M059J (cell line): Measurements from ENCODE around the gene POLD4. TPM values are rescaled to one million over a fixed set of nuclear protein-coding genes. Genes with fewer than 3 reads are reported as not detected.

Experiments used
- DNase-seq: peaks from one replicate; pipeline ENCODE4 v3.0.0-alpha.2; 2012; ENCODE audit warnings: low read depth
- total RNA-seq: library from RNA; depleted of rRNA; stranded (reverse); fragments of >200 nt; shearing (Covaris generic); gene quantifications from 2 replicates; pipeline ENCODE4 v1.2.3, GENCODE V29; 2014

The POLD4 gene
- total RNA-seq, 1 experiment from 2014 or later: 127 TPM

DNA sequence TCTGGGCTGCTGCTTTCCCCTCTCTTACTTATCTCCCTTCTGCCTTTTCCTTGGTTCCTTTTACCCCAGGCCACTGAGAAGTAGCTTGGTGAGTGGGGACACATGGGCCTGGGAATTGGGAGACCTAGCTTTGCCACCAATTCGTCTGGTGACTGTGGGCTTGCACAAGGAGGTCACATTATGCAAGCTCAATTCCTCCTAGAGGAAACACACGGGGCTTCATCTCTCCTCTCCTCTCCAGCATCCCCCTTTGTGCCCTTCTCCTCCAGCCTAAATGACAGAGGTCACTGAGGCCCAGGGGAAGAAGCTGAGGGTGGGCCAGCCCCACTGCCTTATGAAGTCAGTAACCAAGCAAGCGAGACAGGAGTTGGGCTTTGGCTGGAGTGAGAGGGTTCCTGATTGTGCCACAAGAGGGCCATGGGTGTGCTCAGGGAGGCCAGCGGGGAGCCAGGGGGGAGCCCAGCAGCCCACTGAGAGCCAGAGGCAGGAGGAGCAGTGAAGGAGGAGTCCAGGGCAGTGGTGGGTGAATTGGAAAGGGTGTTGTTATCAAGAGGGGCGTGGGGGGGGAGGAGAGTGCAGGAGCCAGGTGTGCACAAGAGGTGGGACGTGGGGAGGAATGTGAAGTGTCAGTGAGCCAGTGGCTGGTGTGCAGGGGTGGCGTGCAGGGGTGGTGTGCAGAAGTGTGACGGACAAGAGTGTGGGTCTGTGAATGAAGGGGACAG, 18.0 kb upstream of the POLD4 start:
- DNase-seq: peak; percentile 44

DNA sequence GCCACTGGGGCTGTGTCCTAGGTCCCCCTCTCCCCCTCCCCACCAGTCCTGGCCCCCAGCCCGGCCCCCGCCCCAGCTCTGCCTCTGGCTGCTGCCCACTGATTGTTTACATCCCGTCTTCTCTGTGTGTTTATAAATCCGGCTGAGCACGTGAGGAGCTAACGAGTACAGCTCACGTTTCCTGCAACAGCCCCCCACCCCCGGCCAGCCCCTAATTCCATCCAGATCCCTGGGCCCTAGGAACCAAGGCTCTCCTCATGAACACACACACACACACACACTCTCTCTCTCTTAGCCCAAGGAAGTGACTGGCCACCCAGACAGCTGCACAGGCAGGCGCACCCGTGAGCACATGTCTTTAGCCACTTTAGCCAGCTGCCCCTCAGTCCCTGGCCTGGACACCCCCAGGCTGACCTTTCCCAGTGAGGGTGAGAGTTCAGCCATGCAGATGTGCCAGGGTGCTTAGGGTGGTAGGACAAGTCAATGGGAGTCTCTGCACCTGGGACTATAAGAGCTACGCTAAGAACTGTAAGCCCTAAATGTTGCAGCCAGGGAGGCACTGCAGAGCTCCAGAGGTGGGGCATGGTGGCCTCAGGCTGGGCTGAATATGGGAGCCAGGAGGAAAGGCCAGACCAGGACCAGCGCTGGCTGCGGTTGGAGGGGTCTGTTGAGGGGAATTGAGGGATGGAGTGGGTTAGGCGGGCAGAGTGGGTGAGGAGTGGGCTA, 17.2 kb upstream of the POLD4 start:
- DNase-seq: no peak

DNA sequence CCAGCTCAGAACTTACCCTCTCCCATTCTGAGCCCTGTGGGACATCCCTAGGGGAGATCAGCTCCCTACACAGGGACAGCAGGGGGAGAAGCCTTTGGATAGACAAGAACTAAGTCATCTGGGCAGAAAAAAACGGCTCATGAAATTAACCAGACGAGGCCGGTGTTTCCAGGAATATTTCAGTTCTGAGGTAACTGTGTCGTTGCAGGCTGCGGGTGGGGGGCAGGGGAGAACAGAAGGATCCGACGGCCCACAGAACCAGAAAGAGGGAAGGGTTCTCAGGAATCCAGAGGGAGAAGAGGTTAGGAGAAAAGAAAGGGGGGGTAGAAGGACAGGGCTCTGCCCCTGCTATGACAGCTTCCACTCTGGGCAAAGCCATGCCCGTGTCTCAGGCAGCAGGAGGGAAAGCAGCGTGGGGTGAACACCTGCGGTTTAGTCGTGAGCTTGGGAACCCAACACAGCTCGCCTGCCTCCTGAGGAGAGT, 16.5 kb upstream of the POLD4 start:
- no peak for DNase-seq

DNA sequence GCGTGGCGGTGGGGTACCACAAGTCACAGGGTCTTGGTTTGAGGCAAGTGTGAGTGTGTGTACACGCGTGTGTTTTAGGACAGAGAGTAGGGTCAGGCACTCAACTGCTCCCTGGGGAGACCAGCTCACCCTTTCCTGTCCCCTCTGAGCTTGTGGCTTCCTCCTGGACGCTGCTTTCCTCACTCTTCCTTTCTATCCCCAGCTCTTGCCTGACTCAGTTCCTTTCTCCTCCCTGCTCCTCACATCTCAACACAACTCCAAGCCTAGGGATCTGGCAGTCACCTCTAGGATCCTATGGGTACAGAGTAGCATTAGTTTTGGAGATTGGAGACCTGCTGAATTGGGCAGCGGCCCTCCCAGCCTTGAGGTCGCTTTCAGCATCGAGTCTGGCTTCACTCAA, 15.9 kb upstream of the POLD4 start:
- DNase-seq: no peak

DNA sequence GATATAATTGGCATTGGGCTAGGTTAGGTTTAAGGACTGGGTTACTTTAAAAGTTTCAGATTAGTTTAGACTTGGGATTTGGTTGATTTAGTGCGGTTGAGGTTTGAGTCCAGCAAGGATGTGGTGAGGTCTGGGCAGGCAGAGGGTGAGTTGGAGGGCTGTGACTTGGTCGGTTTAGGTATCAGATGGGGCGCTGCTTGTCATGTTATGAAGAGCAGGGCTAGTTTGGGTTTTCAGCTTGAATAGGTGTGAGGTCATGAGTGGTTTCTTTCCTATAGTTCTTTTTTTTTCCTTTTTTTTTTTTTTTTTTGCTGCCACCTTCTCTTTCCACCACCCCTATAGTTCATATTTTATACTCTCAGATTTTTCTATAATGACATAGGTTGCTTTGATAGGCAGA, 15.3 kb upstream of the POLD4 start:
- DNase-seq: no peak

DNA sequence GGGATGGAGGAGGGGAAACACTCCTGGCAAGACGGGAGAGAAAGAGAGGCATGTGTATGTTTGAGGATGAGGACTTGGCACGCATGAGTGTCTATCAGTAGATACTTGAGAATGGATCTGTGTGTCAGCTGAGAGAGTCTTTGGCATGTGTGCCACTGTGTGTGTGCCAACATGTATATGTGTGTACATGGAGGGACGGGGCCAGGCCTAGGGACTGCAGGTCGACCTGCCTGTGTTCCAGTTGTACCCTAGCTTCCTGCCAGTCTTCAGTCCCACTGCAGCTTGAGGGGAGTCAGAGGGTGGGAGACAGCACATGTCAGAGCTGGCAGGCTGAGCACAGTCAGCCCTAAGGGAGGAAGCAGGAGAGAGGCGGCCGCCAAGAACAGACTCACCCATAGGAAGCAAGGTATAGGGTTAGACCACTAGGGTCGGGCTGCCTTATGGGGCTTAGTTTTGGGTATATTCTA, 14.4 kb upstream of the POLD4 start:
- no peak for DNase-seq

DNA sequence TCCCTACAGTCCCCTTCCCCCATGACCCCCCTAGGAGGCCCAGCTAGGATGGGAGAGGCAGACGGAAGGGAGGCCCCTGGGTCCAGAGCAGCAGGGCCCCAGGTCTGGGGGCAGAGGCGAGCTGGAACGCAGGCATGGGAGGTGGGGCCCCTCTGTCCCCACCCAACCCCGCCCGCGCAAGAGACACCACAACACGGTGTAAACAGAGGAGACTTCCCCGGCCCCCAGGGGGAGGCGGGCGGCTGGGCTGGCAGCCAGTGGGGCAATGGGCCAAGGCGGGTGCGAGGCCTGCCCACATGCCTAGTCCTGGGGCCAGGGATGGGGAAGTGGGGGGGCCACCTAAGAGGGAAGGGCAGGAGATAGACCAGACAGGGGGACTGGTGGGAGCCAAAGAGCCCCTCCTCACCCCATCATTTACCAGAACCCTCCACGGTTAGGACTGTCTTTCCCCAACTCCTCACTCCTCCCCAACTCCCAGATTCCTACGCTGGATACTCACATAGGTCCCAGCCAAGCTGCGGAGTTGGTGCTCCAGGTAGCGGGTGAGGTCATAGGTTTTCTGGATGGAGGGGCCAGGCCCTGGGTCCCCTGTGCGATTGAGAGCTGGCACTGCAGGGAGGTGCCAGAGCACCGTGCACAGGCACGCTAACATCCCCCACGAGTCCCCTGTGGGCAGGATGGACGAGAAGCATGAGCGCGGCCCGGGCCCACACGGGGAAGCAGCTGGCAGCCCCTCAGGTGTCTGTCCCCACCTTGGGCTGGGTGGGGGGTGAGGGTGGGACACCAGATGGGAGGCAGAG, 13.8 kb upstream of the POLD4 start:
- DNase-seq: no peak

DNA sequence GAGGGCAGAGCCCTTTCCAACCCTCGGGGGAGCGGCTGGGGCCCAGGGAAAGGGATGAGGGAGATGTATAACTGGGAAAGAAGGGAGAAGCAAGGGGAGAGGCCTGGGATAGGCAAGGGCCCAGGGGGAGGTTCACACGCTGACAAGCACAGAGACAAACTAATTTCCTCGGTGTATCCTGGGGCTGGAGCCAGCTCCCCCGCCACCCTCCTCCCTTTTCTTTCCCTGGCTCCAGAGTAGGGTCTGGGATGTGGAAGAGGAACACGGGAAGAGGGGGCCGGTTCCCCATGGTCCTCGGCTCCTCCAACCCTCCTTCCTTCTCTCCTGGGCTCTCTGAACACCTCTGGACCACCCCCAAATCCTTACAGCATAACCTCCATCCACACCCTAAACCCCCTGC, 13.2 kb upstream of the POLD4 start:
- DNase-seq: no peak

DNA sequence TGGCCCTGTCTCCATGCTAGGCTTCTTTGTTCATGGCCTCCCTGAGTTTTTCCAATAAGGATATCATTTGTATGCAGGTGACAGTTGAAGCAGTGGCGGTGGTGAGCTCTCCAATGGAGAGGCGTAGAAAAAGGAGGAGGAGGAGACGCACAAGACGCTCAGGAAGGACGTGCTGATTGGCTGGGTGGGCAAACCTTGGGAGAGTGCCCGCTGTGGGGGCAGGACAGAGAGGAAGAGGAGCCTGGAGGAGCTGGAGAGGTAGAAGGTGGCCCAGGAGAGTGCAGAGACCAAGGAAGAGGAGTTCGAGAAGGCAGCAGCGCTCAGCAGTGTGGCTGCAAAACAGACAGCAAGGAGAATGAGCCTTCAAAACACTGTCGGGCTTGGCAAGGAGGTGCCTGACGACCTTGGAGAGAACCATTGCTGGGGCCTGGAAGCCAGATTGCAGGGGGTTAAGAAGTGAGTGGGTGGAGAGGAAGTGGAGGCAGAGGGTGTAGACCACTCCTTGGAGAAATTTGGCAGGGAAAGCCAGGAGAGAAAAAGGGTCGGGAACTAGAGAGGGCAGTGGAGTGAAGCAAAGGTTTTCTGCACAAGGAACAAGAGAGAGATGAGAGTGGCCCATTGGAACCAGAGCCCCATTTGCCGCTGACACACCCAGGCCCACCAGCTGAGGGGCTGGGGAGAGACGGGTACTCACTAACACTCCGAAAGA, 12.5 kb upstream of the POLD4 start:
- DNase-seq: no peak

DNA sequence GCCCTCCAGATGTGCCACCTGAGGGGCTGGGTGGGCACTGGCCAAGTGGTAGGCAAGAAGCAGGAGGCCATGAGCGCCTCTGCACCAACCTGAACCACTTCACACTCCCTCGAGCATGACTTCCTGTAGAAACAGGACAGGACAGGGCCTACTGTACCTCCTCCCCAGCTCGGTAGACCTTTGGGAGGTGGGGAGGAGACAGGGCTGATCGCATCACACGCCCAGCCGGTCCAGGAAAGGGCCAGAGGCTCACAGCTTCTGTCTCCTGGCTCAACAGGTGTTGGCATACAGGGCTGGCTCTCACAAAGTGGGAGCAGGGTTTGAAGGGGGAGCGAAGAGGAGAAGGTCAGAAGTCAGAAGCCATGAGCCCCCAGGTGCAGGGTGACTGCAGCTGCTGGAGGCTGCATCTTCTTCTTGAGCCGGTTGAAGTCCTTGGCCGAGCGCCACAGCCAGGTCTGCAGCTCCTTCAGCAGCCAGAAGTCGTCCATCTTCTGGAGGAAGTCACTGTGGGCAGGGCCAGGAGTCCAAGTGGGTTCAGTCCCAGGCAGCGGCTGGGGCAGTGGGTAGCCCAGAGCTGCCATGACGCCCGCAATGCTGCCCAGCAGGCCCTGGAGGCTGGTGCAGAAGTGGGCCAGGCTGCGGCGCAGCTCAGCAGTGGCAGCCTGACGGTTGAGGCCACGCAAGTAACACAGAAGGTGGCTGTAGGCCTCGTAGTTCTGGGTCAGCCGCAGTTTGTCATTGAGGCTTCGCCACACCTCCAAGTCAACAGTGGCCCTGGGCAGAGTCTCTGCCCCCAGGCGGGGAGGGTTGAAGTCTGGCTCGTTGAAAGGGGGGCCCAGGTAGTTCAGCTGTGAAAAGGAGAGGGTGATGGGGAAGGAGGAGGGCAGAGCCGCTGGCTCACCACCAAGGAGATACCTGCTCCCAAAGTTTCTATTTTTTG, 11.7 kb upstream of the POLD4 start:
- no peak for DNase-seq

DNA sequence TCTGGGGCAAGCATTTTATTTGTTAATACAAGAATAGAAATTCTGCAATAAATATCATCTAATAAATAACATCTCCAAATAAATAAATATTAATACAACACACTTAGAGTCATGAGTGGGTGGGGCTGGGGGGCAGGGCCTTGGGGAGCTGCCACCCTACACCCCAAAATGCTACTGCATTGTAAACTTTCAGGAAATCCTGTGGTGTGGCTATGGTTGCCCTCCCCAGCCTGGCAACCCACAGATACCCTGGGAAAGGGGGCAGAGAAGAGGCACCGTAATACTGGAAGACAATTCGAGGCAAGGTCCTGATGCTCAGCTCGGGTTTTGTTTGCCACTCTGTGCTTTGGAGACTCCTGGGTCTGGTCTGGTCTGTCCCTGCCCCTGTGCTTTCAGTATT, 10.8 kb upstream of the POLD4 start:
- DNase-seq: no peak

DNA sequence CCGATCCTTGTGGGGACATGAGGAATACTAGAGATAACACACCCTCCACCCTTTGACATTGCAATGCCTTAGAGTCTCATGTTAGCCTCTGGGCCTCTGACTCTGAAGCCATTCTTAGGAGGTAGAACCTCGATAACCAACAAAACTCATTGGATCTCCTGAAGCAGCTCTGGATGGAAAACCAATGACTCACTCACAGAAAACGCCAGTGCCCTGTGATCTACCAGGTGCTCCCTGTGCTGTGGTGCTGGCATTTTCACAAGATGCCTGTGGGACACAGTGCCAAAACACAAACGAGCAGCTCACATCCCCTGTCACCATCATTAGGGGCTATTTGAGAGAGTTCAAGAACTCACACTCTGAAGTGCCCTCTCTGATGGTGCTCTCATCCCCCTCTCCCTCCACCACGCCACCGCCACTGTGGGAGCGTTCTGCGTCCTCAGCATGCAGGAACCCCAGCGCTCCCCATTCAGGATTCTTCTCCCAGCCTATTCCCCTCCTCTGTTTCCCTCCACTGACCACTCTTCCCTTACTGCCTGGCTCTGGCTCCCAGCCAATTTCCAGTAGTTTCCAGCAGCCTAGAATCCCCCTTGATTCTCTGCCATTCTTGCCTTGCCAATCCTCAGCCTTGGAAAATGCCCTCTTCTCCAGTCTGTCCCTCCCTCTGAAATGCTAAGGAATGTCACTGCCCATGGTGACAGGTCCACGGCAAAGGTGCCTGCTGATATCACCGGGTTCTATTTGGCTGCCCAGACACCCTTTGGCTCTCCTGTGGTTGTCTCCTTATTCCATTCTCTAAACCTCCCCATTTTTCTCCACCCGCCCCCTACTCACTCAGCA, 4.7 kb upstream of the POLD4 start:
- DNase-seq: peak; percentile 92

DNA sequence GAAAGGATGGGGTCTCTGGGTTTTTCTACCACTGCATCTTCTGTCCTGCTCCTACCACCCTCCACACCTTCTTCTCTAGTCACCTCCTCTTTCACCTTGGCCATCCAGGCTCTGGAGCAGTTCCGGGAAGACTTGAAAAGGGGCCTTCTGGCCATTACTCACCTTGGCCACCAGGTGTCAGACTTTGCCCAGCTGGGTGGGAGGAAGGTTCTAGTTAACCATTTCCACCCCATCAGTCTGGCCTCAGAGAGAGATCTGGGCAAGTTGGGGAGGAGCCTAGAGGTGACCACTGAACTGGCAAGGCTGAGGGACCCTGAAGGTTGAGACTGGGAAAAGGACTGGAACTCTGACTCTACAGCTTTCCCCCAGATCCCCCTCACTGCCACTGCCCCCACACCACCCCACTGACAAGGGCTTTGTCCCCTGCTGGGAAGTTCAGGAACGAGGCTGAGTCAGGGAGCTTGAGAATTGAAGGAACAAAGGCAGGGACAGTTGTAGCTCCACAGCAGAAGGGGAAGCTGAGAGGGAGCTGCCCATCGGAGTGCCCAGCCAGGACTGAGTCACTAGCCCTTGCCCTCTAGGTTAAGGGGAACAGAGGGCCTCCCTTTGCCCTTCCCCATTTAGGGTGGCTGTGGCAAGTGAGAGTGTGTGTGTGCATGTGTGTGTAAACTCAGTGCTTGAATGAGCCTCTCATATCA, 3.7 kb upstream of the POLD4 start:
- peak; percentile 82 for DNase-seq

DNA sequence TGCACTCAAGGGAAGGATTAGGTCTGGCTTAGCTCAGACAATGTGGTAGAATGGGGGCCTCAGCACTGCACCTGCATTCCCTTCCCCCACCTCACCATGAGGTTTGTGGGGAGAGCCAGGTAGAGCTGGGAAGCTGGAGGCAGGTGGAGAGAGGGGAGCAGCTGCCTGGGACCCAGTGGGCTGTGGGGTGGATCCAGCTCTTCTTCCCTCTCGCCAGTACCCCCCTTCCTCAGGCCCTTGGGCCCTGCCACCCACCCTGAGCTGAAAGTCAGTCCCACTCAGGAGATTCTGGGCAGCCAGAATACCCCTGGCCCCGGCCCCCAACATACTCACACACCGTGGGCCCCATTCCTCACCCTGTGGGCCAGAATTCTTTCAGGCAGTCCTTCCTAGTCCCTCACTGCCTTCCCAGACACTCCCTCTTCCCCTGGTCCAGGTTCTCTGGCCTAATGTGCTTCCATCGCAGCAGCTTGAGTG, 3.1 kb upstream of the POLD4 start:
- DNase-seq: no peak

DNA sequence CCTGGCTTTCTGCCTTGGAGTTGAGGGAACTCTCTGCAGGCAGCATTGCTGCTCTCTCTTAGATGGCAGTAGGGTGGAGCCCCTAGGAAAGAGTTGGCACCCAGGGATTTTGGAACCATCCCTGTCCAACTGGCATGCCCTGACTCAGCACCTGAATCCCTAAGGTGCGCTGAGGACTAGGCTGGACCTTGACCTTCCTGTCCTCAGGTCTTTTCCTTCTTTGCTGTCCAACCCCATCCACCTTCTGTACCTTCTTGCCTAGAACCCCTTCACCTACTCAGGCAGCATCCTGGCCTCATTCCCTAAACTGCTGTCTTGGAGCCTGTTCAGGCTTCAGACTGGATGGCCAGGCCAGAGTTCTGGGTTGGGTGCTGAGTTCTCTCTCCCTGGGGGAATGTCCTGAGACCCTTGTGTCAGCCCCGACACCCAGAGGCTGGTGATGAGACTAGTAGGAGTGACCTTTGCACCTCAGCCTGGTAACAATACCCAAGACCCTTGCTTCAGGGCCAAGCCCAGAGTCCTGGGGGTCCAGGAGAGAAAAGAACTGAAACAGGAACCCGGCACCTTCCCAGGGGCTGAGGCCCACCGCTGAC, 2.5 kb upstream of the POLD4 start:
- DNase-seq: no peak

DNA sequence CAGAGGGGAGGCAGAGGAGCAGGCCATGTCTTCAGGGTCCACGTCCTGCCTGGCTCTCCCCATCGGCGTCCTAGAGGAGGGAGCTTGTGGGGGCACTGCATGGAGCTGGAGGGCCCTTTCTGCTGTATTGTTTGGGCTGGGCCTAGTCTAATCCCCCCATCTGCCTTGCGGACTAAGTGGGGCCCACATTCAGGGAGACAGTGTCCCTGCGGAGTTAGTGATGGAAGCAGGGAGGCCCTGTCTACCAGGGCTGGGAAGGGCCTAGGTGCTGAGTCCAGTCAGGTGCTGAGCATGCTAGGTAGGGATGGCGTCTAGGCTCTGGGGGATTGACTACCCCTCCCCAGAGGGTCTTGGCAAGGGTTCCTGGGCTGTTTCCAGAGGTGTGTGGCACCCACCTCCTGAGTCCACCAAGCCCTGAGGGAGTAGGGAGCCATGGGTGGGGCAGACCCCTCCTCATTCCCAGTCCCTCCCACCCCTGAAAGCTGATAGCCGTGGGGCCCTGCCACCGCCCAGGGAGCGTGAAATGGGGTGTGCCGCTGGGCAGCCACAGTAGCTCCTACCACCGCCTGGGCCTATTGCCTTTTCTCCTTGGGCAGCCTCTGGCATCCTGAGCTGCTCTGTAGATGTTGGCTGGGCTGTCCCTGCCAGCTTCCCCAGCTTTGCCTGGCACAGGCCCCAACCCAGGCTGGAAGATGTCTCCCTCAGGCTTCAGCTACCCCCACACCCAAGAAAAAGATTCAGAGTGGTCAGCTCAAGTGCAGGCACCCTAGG, 1.9 kb upstream of the POLD4 start:
- no peak for DNase-seq

DNA sequence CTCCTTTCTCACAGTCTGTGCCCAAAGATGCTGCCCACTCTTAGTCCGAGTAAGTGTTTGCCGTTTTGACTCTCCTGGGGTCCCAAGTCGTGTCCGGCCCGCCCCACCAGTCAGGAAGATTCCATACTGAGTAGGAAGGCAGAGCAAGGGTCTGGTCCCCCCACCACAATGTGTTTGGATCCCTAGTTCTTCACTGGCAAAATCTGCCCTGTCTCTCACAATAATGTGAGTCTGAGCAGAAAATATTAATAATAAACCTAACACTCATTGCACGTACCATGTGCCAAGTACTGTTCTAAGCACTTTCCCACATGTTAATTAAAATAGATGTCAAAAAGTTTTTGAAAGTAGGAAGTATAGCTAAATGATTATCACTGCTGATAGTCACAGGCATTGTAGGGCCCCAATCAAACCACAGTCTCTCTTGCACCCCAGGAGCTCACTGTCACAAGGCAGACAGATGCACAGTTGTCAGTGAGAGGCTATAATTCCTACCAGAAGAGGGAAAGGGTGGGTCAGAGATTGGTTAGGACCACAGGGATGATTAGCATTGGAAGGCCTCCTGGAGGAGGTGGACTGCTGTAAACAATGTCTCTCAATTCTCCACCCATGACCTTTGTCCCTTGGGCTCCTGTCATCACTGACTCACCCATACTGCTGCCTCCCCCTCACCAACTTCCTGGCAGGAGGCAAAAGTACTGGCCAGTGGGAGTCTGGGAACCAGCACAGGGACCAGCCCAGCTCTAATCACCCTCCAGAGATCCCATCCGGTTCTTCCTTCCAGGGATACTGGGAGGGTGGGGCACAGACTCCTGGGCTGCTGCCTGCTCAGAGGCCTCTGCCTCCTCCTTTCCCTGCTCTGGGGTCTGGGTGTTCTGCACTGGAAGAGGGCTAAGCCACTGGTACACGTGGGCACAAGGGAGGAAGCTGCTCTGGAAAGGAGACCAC, 1.0 kb upstream of the POLD4 start:
- peak; percentile 98 for DNase-seq
